IPS DF 6.9 (cell line): Measurements from ENCODE around the gene SLC35A2.

Experiments
- DNase-seq: peaks from one replicate; pipeline ENCODE4 v3.0.0-alpha.2; 2013; ENCODE audit warnings: low read depth, low spot score
- H3K27ac ChIP-seq: one replicate; pipeline ENCODE4 v1.5.1; 2013; ENCODE audit warnings: low read length, control low read depth
- H3K27me3 ChIP-seq: 2 replicates; pipeline ENCODE4 v1.6.1; 2013; ENCODE audit warnings: mild to moderate bottlenecking, low read length; ENCODE audit not compliant: control insufficient read depth, insufficient read depth
- H3K36me3 ChIP-seq: 2 replicates; pipeline ENCODE4 v1.6.1; 2013; ENCODE audit warnings: low read length; ENCODE audit not compliant: control insufficient read depth, insufficient read depth
- H3K4me1 ChIP-seq: 2 replicates; pipeline ENCODE4 v1.6.1; 2013; ENCODE audit warnings: low read length; ENCODE audit not compliant: control insufficient read depth, insufficient read depth
- H3K4me3 ChIP-seq: 2 replicates; pipeline ENCODE4 v1.5.1; 2013; ENCODE audit warnings: mild to moderate bottlenecking, low read length
- H3K9me3 ChIP-seq: 2 replicates; pipeline ENCODE4 v1.6.1; 2013; ENCODE audit warnings: low read length, inconsistent platforms; ENCODE audit not compliant: control insufficient read depth, insufficient read depth
- WGBS: extraction: QIAGEN DNeasy Blood & Tissue Kit; methylation state at CpG from one replicate; pipeline ENCODE4 v1.1.7; 2013; ENCODE audit warnings: mixed read lengths, missing lambda C conversion rate; ENCODE audit not compliant: insufficient read length, insufficient coverage; 5-methylcytosine and 5-hydroxymethylcytosine counted together

Gene SLC35A2

DNA sequence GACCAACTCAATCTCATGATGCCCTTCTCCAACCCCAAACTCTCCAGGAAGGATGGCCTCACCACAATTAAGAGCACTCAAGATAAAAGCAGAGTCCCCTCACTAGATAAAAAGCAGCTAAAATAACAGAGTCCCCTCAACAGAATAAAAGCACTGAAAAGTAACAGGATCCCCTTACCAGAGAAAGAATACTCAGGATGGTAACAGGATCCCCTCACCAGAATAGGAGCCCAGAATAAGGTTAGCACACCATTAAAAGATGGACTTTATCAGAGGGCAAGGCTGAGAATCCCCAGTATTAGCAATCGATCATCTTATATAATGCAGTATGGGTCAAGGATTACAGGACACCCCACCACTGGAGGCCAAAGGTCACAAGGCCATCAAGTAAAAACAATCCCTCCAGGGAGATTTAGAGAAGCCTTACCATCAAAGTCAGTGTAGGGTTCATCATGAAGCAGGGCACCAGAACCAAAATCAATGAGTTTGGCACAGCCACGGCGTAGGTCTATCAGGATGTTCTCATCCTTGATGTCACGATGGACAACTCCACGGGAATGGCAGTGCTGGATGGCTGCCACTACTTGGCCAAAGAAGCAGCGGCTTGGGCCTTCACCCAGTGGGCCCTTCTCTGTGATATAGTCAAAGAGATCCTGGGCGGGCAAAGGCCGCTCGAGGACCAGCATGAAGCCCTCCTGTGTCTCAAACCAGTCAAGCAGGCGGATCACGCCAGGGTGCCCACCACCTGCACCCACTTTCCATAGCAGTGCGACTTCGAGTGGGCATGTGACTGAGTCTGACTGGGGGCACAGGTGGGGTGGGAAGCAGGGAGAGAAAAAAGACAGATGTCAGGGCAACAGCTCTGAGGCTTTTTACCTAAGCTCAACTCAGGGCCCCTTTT, 3.4 kb upstream of the SLC35A2 start:
- no peak for DNase-seq
- Histone ChIP-seq H3K27ac (no peak overlapping the region), H3K4me3 (no peak overlapping the region), H3K27me3 (no peaks in the 10 kb centered on the region), H3K9me3 (no peaks in the 10 kb centered on the region), H3K4me1 (no peaks in the 10 kb centered on the region; the same call in 1 of the 2 replicates), H3K36me3 (peaks cover 15% of the 10 kb centered on the region)
- WGBS: no CpG with 5 or more reads among the region's 13 CpGs

- Histone ChIP-seq H3K9me3 (no peaks in the 10 kb centered on the region), H3K4me3 (no peak overlapping the region), H3K36me3 (peaks cover 15% of the 10 kb centered on the region)
These were observed 2.3 kb upstream of the SLC35A2 start for GRCh38 chrX:48913605-48914366.

GRCh38 chrX:48910926-48911411, 477 bp downstream of the SLC35A2 start:
- H3K27me3 ChIP-seq: no peaks in the 10 kb centered on the region
- DNase-seq: no peak
- no CpG with 5 or more reads among the region's 12 CpGs for WGBS

More at GRCh38 chrX:48913605-48914366, 2.3 kb upstream of the SLC35A2 start:
- no CpG with 5 or more reads among the region's 5 CpGs for WGBS
- Histone ChIP-seq H3K27me3 (no peaks in the 10 kb centered on the region), H3K4me1 (no peaks in the 10 kb centered on the region), H3K27ac (no peak overlapping the region)
- no peak for DNase-seq

DNA sequence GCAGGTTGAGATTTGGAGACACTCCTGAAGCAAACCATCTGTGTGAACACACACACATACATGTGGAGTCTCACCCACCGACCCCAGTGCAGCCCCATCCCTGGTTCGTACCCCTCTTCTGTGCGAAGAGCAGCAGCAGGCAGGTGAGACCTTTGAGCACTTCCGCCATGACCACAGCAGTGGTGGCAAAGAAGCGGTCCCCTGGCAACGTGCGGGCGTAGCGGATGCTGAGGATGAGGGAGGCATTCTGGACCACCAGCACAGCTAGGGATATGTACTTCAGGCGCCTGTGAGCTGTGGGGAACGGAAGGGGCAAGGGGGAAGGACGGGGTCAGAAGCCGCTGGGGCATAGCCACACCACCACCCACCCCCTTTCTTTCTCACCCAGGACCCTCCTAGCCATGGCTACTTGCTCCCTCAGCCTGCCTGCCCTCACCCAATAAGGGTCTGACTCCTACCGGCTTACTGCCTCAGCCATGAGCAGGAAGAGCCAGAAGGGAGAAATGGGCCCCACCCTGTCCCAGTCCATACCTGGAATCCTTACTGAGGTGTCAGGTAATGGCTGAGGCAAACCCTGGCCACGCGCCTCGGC, 1.6 kb downstream of the SLC35A2 start:
- Histone ChIP-seq H3K27me3 (no peaks in the 10 kb centered on the region), H3K27ac (no peak overlapping the region), H3K4me1 (no peaks in the 10 kb centered on the region), H3K4me3 (no peak overlapping the region), H3K36me3 (peaks cover 6% of the 10 kb centered on the region), H3K9me3 (no peaks in the 10 kb centered on the region)
- WGBS: no CpG with 5 or more reads among the region's 17 CpGs
- no peak for DNase-seq

More at GRCh38 chrX:48910926-48911411, 477 bp downstream of the SLC35A2 start:
- no peak overlapping the region for H3K27ac ChIP-seq
- H3K9me3 ChIP-seq: no peaks in the 10 kb centered on the region
- H3K4me1 ChIP-seq: no peaks in the 10 kb centered on the region
- H3K36me3 ChIP-seq: peaks cover 15% of the 10 kb centered on the region
- H3K4me3 ChIP-seq: peak overlapping the region; percentile 86

- Histone ChIP-seq H3K27ac (no peak overlapping the region), H3K4me3 (no peak overlapping the region), H3K27me3 (no peaks in the 10 kb centered on the region), H3K4me1 (no peaks in the 10 kb centered on the region), H3K9me3 (no peaks in the 10 kb centered on the region), H3K36me3 (peaks cover 2% of the 10 kb centered on the region; the same call in 1 of the 2 replicates)
- DNase-seq: no peak
- WGBS: no CpG with 5 or more reads among the region's 1 CpG
These were observed 2.8 kb downstream of the SLC35A2 start for GRCh38 chrX:48908600-48908999.

DNA sequence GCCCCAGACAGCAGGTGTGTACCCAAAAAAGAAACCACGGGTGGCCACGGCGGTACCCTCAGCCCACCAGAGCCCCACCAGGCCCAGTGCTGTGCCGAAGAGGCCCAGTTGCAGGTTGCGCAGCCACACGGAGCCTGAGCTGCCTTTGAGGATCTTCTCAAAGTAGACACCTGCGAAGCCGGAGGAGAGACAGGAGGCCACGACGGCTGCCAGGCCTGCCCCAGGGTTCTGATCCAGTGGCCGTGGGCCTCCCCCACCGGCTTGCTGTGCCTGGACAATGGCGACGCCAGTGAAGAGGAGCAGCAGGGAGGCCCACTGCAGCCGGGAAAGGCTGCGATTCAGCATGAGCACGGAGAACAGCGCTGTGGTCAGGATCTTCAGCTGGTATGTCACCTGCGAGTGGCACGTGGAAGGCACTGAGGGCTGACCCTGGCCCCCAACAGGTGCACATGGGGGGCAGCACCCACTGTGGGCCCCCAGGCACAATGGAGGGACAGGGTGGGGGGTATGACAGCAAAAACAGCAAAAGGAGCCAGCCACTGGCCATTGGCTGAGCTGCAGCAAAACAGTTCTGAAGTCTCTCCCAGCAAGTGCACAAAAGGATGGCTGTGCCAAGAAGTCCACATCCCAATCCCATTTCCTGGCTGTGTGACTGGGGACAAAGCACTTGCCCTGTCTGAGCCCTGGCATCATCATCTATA, 6.2 kb downstream of the SLC35A2 start:
- no peaks in the 10 kb centered on the region for H3K9me3 ChIP-seq
- DNase-seq: no peak
- WGBS: no CpG with 5 or more reads among the region's 20 CpGs
- H3K27me3 ChIP-seq: no peaks in the 10 kb centered on the region
- H3K27ac ChIP-seq: no peak overlapping the region
- no peaks in the 10 kb centered on the region for H3K4me1 ChIP-seq
- H3K36me3 ChIP-seq: peaks cover 9% of the 10 kb centered on the region; the same call in 1 of the 2 replicates
- H3K4me3 ChIP-seq: no peak overlapping the region

DNA sequence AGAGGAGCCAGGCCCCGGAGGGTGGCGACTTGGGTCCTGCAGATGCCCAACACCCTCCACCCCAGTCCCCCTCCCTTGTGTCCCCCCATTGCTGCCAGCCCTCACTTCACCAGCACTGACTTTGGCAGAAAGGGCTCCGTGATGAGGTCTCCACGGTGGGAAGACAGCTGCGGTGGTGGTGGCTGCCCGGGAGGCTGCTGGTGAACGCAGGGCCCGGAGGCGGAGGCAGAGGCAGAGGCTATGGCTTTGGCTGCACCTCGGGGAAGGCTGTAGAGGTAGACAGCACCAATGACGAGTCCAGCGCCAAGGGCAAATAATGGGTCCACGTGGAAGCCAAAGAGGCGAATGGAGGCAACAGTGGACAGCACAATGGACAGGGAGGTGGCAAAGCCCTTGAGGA, 6.8 kb downstream of the SLC35A2 start:
- no peak overlapping the region for H3K4me3 ChIP-seq
- no peaks in the 10 kb centered on the region for H3K4me1 ChIP-seq
- no peaks in the 10 kb centered on the region for H3K27me3 ChIP-seq
- peaks cover 9% of the 10 kb centered on the region; the same call in 1 of the 2 replicates for H3K36me3 ChIP-seq
- no peak overlapping the region for H3K27ac ChIP-seq
- no CpG with 5 or more reads among the region's 14 CpGs for WGBS
- no peak for DNase-seq
- H3K9me3 ChIP-seq: no peaks in the 10 kb centered on the region

GRCh38 chrX:48904180-48904579, 7.3 kb downstream of the SLC35A2 start:
- Histone ChIP-seq H3K4me3 (no peak overlapping the region), H3K9me3 (no peaks in the 10 kb centered on the region), H3K27ac (no peak overlapping the region), H3K27me3 (no peaks in the 10 kb centered on the region), H3K36me3 (peaks cover 9% of the 10 kb centered on the region; the same call in 1 of the 2 replicates), H3K4me1 (no peaks in the 10 kb centered on the region)
- no CpG with 5 or more reads among the region's 8 CpGs for WGBS
- no peak for DNase-seq

DNA sequence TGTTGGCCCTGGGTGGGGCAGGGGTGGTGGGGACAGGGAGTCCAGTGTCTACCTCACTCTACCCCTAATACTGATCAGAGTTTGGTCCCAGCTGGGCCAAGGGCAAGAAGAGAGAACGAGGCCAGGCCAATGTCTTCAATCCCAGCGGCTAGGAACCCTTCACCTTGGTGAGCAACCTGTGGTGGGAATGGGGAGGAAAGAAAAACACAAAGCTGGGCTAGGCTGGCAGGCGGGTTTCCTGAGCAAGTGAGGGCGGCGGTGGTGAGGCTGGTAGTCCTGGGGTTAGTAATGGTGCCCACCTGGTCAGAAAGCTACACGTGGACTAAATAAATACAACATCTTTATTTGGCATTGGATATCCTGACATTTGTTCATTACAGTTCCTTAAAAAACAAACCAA, 8.2 kb downstream of the SLC35A2 start:
- Histone ChIP-seq H3K4me1 (no peaks in the 10 kb centered on the region; the same call in 1 of the 2 replicates), H3K27me3 (no peaks in the 10 kb centered on the region), H3K27ac (no peak overlapping the region), H3K9me3 (no peaks in the 10 kb centered on the region), H3K4me3 (no peak overlapping the region), H3K36me3 (peaks cover 9% of the 10 kb centered on the region; the same call in 1 of the 2 replicates)
- no peak for DNase-seq
- no CpG with 5 or more reads among the region's 6 CpGs for WGBS
